Fibroblast of villous mesenchyme (primary cell): Measurements from ENCODE around the gene ADAMTS12. TPM values are rescaled to one million over a fixed set of nuclear protein-coding genes. Genes with fewer than 3 reads are reported as not detected.
A peak's percentile ranks its signal among the peaks of the same experiment; 100 is the strongest.

Source experiments
- DNase-seq: peaks from one replicate; pipeline ENCODE4 v3.0.0-alpha.2; 2010; ENCODE audit warnings: low read depth
- H3K4me3 ChIP-seq: 2 replicates; pipeline ENCODE4 v1.5.1; 2011; ENCODE audit warnings: low read depth, mild to moderate bottlenecking, low read length
- total RNA-seq: library from RNA; depleted of rRNA; stranded (reverse); fragments of >200 nt; gene quantifications from 2 replicates; pipeline ENCODE4 v1.2.3, GENCODE V29; 2012
- TF ChIP-seq, protein P1 (sequence below): IDR thresholded peaks from 2 replicates; pipeline ENCODE4 v1.5.1; 2012; ENCODE audit warnings: low read depth, mild to moderate bottlenecking, low read length; ENCODE audit not compliant: insufficient read depth

ADAMTS12 gene
- total RNA-seq, 1 donor = 94.1 TPM

DNA sequence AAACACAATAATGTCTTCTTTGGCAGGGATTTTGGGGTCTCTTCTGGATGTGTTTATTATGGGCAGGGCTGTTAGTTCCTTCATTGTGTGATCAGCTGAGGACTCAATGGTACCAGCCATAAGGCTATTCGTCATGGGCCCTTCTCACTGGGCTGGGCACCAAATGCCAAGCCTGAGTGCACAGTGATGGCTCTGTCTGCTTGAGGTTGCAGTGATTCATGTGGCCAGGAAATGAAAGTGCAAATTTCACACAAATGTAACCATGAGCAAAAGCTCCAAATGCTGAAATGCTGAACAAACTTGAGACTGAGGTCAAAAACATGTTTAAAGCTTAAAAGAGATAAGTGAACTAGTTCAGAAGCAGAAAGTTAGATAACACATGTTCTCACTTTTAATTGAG is 260.0 kb downstream of the ADAMTS12 start:
- no peak overlapping the region for H3K4me3 ChIP-seq
- peak; percentile 25 for DNase-seq
- TF ChIP-seq, protein P1, sequence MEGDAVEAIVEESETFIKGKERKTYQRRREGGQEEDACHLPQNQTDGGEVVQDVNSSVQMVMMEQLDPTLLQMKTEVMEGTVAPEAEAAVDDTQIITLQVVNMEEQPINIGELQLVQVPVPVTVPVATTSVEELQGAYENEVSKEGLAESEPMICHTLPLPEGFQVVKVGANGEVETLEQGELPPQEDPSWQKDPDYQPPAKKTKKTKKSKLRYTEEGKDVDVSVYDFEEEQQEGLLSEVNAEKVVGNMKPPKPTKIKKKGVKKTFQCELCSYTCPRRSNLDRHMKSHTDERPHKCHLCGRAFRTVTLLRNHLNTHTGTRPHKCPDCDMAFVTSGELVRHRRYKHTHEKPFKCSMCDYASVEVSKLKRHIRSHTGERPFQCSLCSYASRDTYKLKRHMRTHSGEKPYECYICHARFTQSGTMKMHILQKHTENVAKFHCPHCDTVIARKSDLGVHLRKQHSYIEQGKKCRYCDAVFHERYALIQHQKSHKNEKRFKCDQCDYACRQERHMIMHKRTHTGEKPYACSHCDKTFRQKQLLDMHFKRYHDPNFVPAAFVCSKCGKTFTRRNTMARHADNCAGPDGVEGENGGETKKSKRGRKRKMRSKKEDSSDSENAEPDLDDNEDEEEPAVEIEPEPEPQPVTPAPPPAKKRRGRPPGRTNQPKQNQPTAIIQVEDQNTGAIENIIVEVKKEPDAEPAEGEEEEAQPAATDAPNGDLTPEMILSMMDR = no peak

DNA sequence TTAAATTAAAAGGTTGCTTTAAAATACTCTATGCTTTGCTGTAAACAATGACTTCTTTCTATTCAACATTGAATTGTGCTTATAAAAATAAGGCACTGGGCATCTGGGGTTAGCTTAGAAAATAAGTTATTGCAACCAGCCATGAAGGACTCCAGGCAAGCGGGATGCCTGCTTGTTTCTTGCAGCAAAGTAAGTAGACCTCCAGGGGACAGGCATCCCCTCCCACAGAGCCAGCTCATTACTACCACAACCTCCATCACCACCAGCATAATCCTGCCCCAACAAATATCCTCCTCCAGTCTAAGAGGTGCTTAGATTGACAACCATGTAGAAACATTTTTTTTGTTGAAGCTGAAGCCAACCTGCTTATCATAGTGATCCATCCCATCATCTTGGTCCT is 260.7 kb downstream of the ADAMTS12 start:
- no peak for DNase-seq
- H3K4me3 ChIP-seq = no peak overlapping the region
- TF ChIP-seq, protein P1 = no peak

DNA sequence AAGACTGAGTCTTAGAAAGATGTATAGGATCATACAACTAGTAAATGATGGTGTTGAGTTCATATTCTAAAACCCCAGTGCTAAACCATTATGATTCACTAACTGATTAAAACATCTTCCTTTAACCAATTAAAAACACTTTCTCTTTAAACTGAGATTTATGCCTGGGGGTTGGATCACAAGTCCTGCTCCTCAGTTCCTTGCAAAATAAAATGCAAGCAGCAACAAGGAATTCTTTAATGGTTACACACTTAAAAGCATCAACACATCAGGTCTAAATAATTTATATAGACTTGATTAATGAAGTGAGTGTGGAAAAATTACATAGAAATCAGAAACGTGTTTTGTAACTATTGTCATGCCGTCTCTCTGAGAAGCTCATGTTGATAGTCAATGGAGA is 261.8 kb downstream of the ADAMTS12 start:
- no peak for DNase-seq
- TF ChIP-seq, protein P1 = no peak
- H3K4me3 ChIP-seq = no peak overlapping the region

DNA sequence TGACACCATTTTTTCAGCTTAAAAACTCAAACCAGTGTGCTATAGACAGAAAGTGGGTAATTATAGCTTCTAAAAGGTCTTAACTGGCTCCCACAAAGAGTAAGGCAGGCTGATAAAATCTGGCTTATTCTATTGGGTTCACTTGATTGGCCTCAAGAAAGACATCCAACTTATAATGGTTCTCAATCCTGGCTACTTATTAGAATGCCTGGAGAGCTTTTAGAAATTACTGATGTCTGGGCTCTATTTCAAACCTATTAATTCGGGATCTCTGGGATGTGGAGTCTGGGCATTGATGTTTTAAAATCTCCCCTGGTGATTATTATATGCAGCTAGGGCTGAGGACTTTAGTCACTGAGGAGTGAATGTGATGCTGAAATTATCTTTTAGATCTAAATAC is 263.0 kb downstream of the ADAMTS12 start:
- H3K4me3 ChIP-seq = no peak overlapping the region
- no peak for DNase-seq
- TF ChIP-seq, protein P1 = no peak

DNA sequence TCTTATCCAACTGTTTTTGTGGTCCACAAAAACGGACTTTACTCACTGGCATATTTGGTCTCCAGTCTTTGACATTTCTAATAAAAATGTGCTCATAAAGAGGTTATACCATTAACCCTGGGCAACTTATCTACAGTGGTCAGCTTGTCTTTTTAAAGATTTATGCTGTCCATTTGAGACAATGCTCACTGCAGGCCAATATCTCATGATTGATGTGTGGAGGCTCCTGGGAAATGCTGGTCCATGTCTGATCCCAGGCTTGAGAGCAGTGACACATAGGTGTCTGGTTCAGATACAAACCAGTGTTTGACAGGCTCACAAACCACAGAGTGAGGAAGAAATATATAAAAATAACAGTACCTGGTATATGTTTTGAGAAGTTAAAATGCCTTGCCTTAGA is 270.3 kb downstream of the ADAMTS12 start:
- no peak for DNase-seq
- H3K4me3 ChIP-seq = no peak overlapping the region
- TF ChIP-seq, protein P1 = no peak

DNA sequence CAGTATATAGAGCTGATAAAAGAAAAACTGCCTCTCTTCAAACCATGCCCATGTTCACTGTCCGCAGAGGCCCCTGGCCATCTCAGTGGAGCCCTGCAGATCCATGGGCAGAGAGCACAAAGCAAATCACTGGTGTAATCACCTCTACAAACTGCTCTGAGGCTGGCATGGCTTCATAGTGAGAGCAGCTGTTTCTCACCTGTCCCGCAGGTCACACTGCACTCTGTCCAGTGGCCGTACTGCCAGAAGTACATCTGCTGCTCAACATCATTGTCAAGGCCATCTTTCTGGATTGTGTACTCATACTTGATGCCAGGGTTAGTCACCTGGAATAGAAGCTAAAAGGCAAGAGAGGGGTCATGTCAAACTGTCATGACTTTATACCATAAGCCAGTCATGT is 277.8 kb downstream of the ADAMTS12 start:
- H3K4me3 ChIP-seq = no peak overlapping the region
- TF ChIP-seq, protein P1 = no peak
- no peak for DNase-seq

DNA sequence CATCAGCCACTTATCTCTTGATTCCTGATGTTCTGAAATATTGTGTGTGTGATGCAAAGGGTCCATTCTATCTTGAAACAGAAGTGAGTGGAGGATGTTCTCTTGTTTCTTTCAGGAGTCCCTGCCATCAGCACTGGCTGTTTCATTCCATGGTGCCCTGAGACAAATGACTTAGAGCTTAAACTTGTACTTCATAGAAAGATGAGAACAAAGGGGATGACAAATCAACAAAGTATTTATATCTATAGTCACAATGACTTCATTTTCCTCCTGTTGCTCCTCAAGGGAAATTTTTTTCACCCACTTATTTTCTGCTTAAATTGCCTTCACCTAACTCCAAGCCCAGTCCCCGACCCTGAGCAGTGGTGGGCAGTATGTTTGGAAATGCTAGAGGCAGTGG is 279.4 kb downstream of the ADAMTS12 start:
- TF ChIP-seq, protein P1 = no peak
- no peak overlapping the region for H3K4me3 ChIP-seq
- no peak for DNase-seq
